GM12874 (cell line): ENCODE data around the gene SREK1.

Experiments
- CTCF ChIP-seq: IDR thresholded peaks from 2 replicates; pipeline ENCODE4 v1.5.1; 2011; ENCODE audit warnings: low read depth, mild to moderate bottlenecking, control low read depth, low read length, moderate library complexity; ENCODE audit not compliant: insufficient read depth

The SREK1 gene

GRCh38 chr5:66145737-66146136 is 1.6 kb downstream of the SREK1 start:
- TF ChIP-seq CTCF = no peak

- no peak for TF ChIP-seq CTCF
Observed at GRCh38 chr5:66149950-66150349, 5.8 kb downstream of the SREK1 start.

- no peak for TF ChIP-seq CTCF
Observed at GRCh38 chr5:66151030-66151429, 6.9 kb downstream of the SREK1 start.

GRCh38 chr5:66151491-66151890 is 7.4 kb downstream of the SREK1 start:
- TF ChIP-seq CTCF = no peak

- TF ChIP-seq CTCF = no peak
Observed at GRCh38 chr5:66157046-66157445, 12.9 kb downstream of the SREK1 start.

GRCh38 chr5:66161356-66161755 is 17.3 kb downstream of the SREK1 start:
- no peak for TF ChIP-seq CTCF

GRCh38 chr5:66164044-66164790 is 20.1 kb downstream of the SREK1 start:
- no peak for TF ChIP-seq CTCF
